Measurements from ENCODE around the gene NFKBIE.

The NFKBIE gene

GRCh38 chr6:44268095-44268628 is 2.8 kb upstream of the NFKBIE start:
- H3K9ac ChIP-seq (ENCODE audit: low read length in 5 of 5), result no peak overlapping the region
- H3K27me3 ChIP-seq (ENCODE audit: control insufficient read depth in 5 of 5, insufficient read depth in 4 of 5, low read length in 5 of 5), result peaks cover 20 to 45% (median 35%) of the 10 kb centered on the region in 5 donors
- peaks cover 10 to 27% (median 19%) of the 10 kb centered on the region in 5 donors for H3K4me1 ChIP-seq (ENCODE audit: control insufficient read depth in 5 of 5, insufficient read depth in 5 of 5, low read length in 5 of 5)

DNA sequence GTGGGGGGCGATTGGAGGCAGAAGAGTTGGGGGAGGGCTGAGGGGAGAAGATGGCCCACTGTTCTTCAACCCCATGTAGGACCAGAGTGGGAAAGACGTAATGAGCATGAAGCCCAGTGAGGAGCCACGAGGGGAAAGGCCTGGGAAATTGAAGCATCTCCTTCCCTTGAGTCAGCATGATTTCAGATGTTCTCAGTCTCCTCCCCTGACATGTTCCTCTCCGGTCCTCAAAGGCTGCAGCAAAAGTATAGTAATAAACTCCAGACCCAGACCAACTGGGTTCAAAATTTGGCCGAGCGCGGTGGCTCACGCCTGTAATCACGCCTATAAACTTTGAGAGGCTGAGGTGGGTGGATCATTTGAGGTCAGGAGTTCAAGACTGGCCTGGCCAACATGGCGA is 1.9 kb upstream of the NFKBIE start:
- Histone ChIP-seq H3K27ac (ENCODE audit: low read depth, low read length) (no peak overlapping the region), H3K9me3 (ENCODE audit: control insufficient read depth in 5 of 5, low read length in 5 of 5) (no peaks in the 10 kb centered on the region), H3K4me3 (ENCODE audit: low read depth in 1 of 5, low read length in 5 of 5) (no peak overlapping the region), H3K27me3 (ENCODE audit: control insufficient read depth in 5 of 5, insufficient read depth in 4 of 5, low read length in 5 of 5) (peaks cover 12 to 35% (median 26%) of the 10 kb centered on the region in 5 donors), H3K9ac (ENCODE audit: low read length in 5 of 5) (no peak overlapping the region), H3K4me1 (ENCODE audit: control insufficient read depth in 5 of 5, insufficient read depth in 5 of 5, low read length in 5 of 5) (peaks cover 10 to 36% (median 28%) of the 10 kb centered on the region in 5 donors), H3K36me3 (ENCODE audit: control insufficient read depth in 5 of 5, insufficient read depth in 5 of 5, low read length in 5 of 5) (peaks cover 0 to under 1% (median 0%) of the 10 kb centered on the region in 5 donors)

More at GRCh38 chr6:44268095-44268628, 2.8 kb upstream of the NFKBIE start:
- no peaks in the 10 kb centered on the region for H3K9me3 ChIP-seq (ENCODE audit: control insufficient read depth in 5 of 5, low read length in 5 of 5)
- H3K4me3 ChIP-seq (ENCODE audit: low read depth in 1 of 5, low read length in 5 of 5), result no peak overlapping the region
- H3K27ac ChIP-seq (ENCODE audit: low read depth, low read length), result no peak overlapping the region
- H3K36me3 ChIP-seq (ENCODE audit: control insufficient read depth in 5 of 5, insufficient read depth in 5 of 5, low read length in 5 of 5), result no peaks in the 10 kb centered on the region

- peaks cover 0 to 8% (median 4%) of the 10 kb centered on the region in 5 donors for H3K36me3 ChIP-seq (ENCODE audit: control insufficient read depth in 5 of 5, insufficient read depth in 5 of 5, low read length in 5 of 5)
- peaks cover 10 to 39% (median 29%) of the 10 kb centered on the region in 5 donors for H3K4me1 ChIP-seq (ENCODE audit: control insufficient read depth in 5 of 5, insufficient read depth in 5 of 5, low read length in 5 of 5)
- H3K27me3 ChIP-seq (ENCODE audit: control insufficient read depth in 5 of 5, insufficient read depth in 4 of 5, low read length in 5 of 5), result peaks cover 4 to 26% (median 22%) of the 10 kb centered on the region in 5 donors
- H3K4me3 ChIP-seq (ENCODE audit: low read depth in 1 of 5, low read length in 5 of 5), result no peak overlapping the region
- peak overlapping the region; percentile 10 for H3K27ac ChIP-seq (ENCODE audit: low read depth, low read length)
- H3K9me3 ChIP-seq (ENCODE audit: control insufficient read depth in 5 of 5, low read length in 5 of 5), result no peaks in the 10 kb centered on the region
- H3K9ac ChIP-seq (ENCODE audit: low read length in 5 of 5), result no peak overlapping the region
Observed at GRCh38 chr6:44266347-44266746, 996 bp upstream of the NFKBIE start.

DNA sequence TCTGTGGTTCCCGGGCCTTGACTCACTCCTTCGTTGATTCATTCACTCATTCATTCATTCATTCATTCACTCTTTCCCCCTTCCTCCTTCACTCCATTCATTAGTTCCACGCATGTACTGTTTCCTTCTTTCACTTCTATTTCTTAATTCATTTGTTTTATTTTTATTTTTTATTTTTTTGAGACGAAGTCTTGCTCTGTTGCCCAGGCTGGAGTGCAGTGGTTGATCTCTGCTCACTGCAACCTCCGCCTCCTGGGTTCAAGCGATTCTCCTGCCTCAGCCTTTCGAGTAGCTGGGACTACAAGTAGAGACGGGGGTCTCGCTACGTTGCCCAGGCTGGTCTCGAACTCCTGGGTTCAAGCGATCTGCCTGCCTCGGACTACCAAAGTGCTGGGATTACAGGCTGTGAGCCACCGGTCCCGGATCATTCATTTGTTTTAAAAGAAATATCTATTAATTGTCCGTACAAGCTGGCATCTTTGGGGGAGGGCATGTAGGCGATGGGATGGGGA is 427 bp upstream of the NFKBIE start:
- Histone ChIP-seq H3K9ac (ENCODE audit: low read length in 5 of 5) (no peak overlapping the region), H3K27me3 (ENCODE audit: control insufficient read depth in 5 of 5, insufficient read depth in 4 of 5, low read length in 5 of 5) (peaks cover 0 to 22% (median 17%) of the 10 kb centered on the region in 5 donors), H3K4me3 (ENCODE audit: low read depth in 1 of 5, low read length in 5 of 5) (peak overlapping the region in 1 of 5 donors; percentile 88), H3K27ac (ENCODE audit: low read depth, low read length) (peak overlapping the region; percentile 10), H3K9me3 (ENCODE audit: control insufficient read depth in 5 of 5, low read length in 5 of 5) (no peaks in the 10 kb centered on the region), H3K36me3 (ENCODE audit: control insufficient read depth in 5 of 5, insufficient read depth in 5 of 5, low read length in 5 of 5) (peaks cover 0 to 10% (median 4%) of the 10 kb centered on the region in 5 donors), H3K4me1 (ENCODE audit: control insufficient read depth in 5 of 5, insufficient read depth in 5 of 5, low read length in 5 of 5) (peaks cover 10 to 35% (median 29%) of the 10 kb centered on the region in 5 donors)

DNA sequence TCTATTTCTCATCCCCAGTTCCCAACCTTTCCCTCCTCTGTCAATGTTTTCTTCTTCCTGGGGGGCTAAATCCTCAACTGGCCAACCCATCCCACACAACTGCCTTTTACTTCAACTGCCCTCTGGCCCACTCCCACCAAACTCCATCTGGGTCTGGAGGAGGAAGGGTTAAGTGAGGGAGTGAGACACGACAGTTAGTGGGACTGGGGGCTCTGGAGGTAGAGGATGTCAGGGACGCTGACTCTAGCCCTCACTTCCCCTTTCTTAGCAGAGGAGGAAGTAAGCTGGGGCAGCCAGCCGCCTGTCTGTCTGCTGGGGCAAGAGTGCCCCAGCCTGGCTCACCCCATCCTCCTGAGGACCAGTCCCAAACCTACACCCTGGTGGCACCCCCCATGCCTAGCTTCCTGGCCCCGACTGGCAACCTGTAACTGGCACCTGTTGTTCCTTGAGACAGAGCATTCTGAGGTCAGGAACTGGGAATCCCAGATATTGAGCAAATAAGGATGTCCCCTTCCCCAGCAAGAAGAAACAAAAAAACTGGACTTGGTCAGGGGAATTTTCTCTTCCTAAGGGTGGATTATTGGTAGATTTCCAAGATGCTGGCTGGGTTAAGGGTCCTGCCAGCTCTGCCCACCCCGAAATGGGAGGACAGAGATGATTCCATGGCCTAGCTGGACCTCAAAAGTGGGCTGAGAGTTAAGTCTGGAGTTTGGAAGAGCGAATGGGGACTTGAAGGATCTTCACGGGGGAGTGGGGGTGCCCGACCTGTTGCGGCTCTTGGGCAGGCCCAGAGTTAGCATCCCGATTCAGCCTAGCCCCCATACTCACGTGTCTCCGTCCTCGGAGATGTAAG is 971 bp downstream of the NFKBIE start:
- Histone ChIP-seq H3K27ac (ENCODE audit: low read depth, low read length) (peak overlapping the region; percentile 65), H3K36me3 (ENCODE audit: control insufficient read depth in 5 of 5, insufficient read depth in 5 of 5, low read length in 5 of 5) (peaks cover 0 to 21% (median 13%) of the 10 kb centered on the region in 5 donors), H3K4me3 (ENCODE audit: low read depth in 1 of 5, low read length in 5 of 5) (peak overlapping the region; percentile 65 to 88 (median 83)), H3K4me1 (ENCODE audit: control insufficient read depth in 5 of 5, insufficient read depth in 5 of 5, low read length in 5 of 5) (peaks cover 10 to 33% (median 29%) of the 10 kb centered on the region in 5 donors), H3K9me3 (ENCODE audit: control insufficient read depth in 5 of 5, low read length in 5 of 5) (no peaks in the 10 kb centered on the region), H3K27me3 (ENCODE audit: control insufficient read depth in 5 of 5, insufficient read depth in 4 of 5, low read length in 5 of 5) (peaks cover 0 to 14% (median 10%) of the 10 kb centered on the region in 5 donors), H3K9ac (ENCODE audit: low read length in 5 of 5) (peak overlapping the region; percentile 56 to 89 (median 78))

DNA sequence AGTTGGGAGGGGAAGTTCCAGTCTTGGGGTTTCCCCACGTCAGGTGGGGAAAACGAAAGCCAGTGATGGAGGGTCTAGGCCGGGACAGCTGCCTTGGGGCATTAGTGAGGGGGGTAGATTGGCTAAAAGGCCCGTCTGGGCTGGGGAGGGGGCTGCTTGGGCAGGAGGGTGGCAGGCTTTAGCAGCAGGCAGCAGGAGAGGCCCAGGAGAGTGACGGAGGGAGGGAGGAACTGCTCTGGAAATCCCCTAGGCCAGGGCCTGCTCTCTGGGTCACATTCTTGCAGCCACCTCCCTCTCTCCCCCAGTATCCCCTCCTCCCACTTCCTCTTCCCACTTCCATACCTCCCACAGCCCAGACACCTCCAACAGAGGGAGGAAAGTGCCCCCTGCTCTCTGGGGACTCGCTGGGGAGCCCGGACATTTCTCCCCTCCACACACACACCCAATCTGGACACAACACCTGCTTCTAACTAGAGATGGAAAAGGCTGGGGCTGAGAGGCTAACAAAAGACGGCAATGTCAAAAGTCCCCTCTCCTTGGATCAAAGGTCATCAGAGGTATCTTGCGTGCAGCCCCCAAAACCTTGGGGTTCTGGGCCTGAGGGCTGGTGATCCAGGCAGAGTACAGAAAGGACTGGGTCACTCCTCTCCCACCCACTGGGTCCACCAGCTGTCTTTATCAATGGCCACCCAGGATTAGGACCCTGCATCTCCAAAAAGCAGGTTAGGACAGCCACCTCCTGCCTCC is 1.8 kb downstream of the NFKBIE start:
- Histone ChIP-seq H3K27ac (ENCODE audit: low read depth, low read length) (peak overlapping the region; percentile 65), H3K9ac (ENCODE audit: low read length in 5 of 5) (peak overlapping the region in 4 of 5 donors; percentile 16 to 89 (median 67)), H3K9me3 (ENCODE audit: control insufficient read depth in 5 of 5, low read length in 5 of 5) (no peaks in the 10 kb centered on the region), H3K4me3 (ENCODE audit: low read depth in 1 of 5, low read length in 5 of 5) (peak overlapping the region; percentile 61 to 88 (median 83)), H3K27me3 (ENCODE audit: control insufficient read depth in 5 of 5, insufficient read depth in 4 of 5, low read length in 5 of 5) (peaks cover 0 to 5% (median 2%) of the 10 kb centered on the region in 5 donors), H3K4me1 (ENCODE audit: control insufficient read depth in 5 of 5, insufficient read depth in 5 of 5, low read length in 5 of 5) (peaks cover 10 to 33% (median 29%) of the 10 kb centered on the region in 5 donors), H3K36me3 (ENCODE audit: control insufficient read depth in 5 of 5, insufficient read depth in 5 of 5, low read length in 5 of 5) (peaks cover 0 to 29% (median 18%) of the 10 kb centered on the region in 5 donors)

DNA sequence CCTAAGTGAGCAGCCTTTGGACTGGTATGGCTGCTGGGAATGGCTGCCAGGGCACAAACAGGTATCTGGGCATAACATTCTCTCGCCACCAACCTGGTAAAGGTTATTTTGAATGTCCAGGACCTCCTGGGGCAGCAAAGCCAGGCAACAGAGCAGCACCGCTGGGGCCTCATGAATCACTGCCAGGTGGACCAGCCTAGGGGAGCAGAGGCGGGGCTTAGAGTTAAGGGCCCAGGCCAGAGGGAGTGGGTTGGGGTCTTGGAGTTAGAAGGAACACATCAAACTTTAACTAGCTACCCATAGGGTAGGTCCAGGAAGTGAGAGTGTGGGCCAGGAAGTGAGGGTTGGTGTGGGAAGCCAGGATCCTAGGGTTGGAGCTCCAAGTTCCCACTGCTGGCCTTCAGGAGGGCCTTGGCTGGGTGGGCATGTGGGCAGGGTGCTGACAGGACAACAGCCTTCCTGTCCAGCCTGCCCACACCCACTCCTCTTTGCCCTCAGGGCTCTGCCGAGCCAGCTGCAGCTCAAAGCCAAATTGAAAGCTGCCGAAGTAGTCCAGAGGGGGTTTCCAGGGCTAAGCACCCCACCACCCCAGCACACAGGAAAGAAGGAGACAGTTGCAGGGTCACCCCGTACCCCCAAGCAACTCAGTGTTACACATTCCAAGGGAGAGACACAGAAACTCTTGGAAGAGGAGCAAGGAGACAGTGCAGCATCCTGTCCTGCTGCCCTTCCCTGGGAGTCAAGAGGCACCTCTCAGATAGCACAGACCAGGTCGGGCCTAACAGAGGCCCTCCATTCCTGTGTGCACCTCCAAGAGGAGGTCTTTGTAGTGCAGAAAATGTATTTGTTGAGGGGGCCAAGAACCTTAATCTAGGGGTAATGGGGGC is 2.6 kb downstream of the NFKBIE start:
- Histone ChIP-seq H3K36me3 (ENCODE audit: control insufficient read depth in 5 of 5, insufficient read depth in 5 of 5, low read length in 5 of 5) (peaks cover 0 to 33% (median 20%) of the 10 kb centered on the region in 5 donors), H3K9me3 (ENCODE audit: control insufficient read depth in 5 of 5, low read length in 5 of 5) (no peaks in the 10 kb centered on the region), H3K27ac (ENCODE audit: low read depth, low read length) (no peak overlapping the region), H3K9ac (ENCODE audit: low read length in 5 of 5) (peak overlapping the region in 3 of 5 donors; percentile 8 to 89 (median 9)), H3K4me1 (ENCODE audit: control insufficient read depth in 5 of 5, insufficient read depth in 5 of 5, low read length in 5 of 5) (peaks cover 11 to 39% (median 34%) of the 10 kb centered on the region in 5 donors), H3K27me3 (ENCODE audit: control insufficient read depth in 5 of 5, insufficient read depth in 4 of 5, low read length in 5 of 5) (no peaks in the 10 kb centered on the region), H3K4me3 (ENCODE audit: low read depth in 1 of 5, low read length in 5 of 5) (peak overlapping the region; percentile 19 to 88 (median 83))

- Histone ChIP-seq H3K4me3 (ENCODE audit: low read depth in 1 of 5, low read length in 5 of 5) (no peak overlapping the region), H3K4me1 (ENCODE audit: control insufficient read depth in 5 of 5, insufficient read depth in 5 of 5, low read length in 5 of 5) (peaks cover 13 to 47% (median 42%) of the 10 kb centered on the region in 5 donors), H3K9me3 (ENCODE audit: control insufficient read depth in 5 of 5, low read length in 5 of 5) (no peaks in the 10 kb centered on the region), H3K9ac (ENCODE audit: low read length in 5 of 5) (no peak overlapping the region), H3K36me3 (ENCODE audit: control insufficient read depth in 5 of 5, insufficient read depth in 5 of 5, low read length in 5 of 5) (peaks cover 0 to 33% (median 20%) of the 10 kb centered on the region in 5 donors), H3K27ac (ENCODE audit: low read depth, low read length) (no peak overlapping the region), H3K27me3 (ENCODE audit: control insufficient read depth in 5 of 5, insufficient read depth in 4 of 5, low read length in 5 of 5) (no peaks in the 10 kb centered on the region)
Observed at GRCh38 chr6:44261581-44261980, 3.8 kb downstream of the NFKBIE start.

All from subcutaneous abdominal adipose tissue (tissue), 5 donors.